Epithelial cell of esophagus (primary cell): ENCODE data around the gene MCF2L2.

ENCODE experiments used
- DNase-seq: peaks from one replicate; pipeline ENCODE4 v3.0.0; 2010; ENCODE audit warnings: low read depth
- H3K4me3 ChIP-seq: 2 replicates; pipeline ENCODE4 v1.5.1; 2011; ENCODE audit warnings: mild to moderate bottlenecking, low read length, control low read depth
- CTCF ChIP-seq: IDR thresholded peaks from 2 replicates; pipeline ENCODE4 v1.5.1; 2011; ENCODE audit warnings: low read depth, mild to moderate bottlenecking, low read length, control low read depth, inconsistent platforms; ENCODE audit not compliant: insufficient read depth; ENCODE audit errors: missing control alignments

Gene MCF2L2

GRCh38 chr3:183272791-183273190 is 155.6 kb downstream of the MCF2L2 start:
- TF ChIP-seq CTCF: no peak
- H3K4me3 ChIP-seq: no peak overlapping the region
- DNase-seq: no peak

- DNase-seq: no peak
- TF ChIP-seq CTCF: no peak
- no peak overlapping the region for H3K4me3 ChIP-seq
These were observed 156.3 kb downstream of the MCF2L2 start for GRCh38 chr3:183272142-183272541.

GRCh38 chr3:183270344-183270743 is 158.1 kb downstream of the MCF2L2 start:
- DNase-seq: no peak
- TF ChIP-seq CTCF: no peak
- H3K4me3 ChIP-seq: no peak overlapping the region

GRCh38 chr3:183269345-183269744 is 159.1 kb downstream of the MCF2L2 start:
- no peak for TF ChIP-seq CTCF
- no peak overlapping the region for H3K4me3 ChIP-seq
- DNase-seq: no peak

- no peak overlapping the region for H3K4me3 ChIP-seq
- no peak for TF ChIP-seq CTCF
- no peak for DNase-seq
These were observed 160.1 kb downstream of the MCF2L2 start for GRCh38 chr3:183268366-183268765.

GRCh38 chr3:183267140-183267539 is 161.3 kb downstream of the MCF2L2 start:
- no peak for TF ChIP-seq CTCF
- no peak for DNase-seq
- H3K4me3 ChIP-seq: no peak overlapping the region

GRCh38 chr3:183266454-183266853 is 162.0 kb downstream of the MCF2L2 start:
- DNase-seq: no peak
- TF ChIP-seq CTCF: no peak
- peak overlapping the region; percentile 16 for H3K4me3 ChIP-seq
